HG03469 (cell line): ENCODE data around the gene MCRS1.

Source experiments
- ATAC-seq: cut with Tn5 transposase; IDR thresholded peaks from one replicate; pipeline ENCODE4 v1.9.1; 2021; ENCODE audit warnings: mild to moderate bottlenecking, moderate library complexity, moderate number of reproducible peaks; ENCODE audit not compliant: unreplicated experiment

The MCRS1 gene

DNA sequence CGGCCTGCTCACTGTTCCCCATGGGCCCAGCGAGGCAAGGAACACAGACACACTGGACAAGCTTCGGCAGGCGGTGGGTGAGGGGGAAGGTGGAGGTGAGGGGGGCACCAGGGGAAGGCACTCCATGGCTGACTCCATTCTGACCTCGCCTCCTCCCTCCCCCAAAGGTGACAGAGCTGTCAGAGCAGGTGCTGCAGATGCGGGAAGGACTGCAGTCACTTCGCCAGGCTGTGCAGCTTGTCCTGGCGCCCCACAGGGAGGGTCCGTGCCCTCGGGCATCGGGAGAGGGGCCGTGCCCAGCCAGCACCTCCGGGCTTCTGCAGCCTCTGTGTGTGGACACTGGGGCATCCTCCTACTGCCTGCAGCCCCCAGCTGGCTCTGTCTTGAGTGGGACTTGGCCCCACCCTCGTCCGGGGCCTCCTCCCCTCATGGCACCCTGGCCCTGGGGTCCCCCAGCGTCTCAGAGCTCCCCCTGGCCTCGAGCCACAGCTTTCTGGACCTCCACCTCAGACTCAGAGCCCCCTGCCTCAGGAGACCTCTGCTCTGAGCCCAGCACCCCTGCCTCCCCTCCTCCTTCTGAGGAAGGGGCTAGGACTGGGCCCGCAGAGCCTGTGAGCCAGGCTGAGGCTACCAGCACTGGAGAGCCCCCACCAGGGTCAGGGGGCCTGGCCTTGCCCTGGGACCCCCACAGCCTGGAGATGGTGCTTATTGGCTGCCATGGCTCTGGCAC, 10.6 kb downstream of the MCRS1 start:
- no peak for ATAC-seq

DNA sequence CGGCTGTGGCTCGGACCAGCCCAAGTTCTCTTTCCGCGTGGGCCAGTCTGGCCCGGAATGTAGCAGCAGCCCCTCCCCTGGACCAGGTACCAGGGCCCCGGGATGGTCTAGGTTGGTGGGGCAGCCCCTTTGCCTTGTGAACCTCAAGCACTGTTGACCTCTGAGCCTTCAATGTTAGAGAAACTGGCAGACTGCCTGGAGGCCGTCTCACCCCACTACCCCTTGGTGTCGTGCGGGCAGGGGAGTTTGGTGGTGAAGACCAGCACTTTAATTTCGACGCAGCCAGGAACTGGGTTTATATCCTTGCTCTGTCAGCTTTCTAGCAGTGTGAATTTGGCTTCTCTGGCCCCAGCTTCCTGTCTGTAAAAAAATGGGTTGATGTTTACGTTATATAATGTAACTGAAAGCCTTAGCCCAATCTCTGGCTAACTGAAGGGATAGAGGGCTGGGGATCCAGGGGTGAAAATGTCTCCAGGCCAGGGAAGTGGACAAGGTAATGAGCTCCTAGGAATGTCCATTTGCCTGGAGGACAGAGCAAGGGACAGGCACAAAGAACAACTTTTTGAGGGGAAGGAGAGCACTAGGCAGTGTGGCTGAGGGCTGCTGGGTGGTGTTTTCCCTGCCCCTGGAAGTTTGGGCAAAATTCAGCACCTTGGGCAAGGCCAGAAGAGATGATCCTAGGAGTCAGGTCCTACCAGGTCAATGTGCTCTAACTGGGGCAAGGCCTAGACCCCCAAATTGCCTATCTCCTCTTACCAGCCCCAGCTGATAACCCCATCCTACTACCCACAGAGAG, 11.4 kb downstream of the MCRS1 start:
- ATAC-seq: no peak

DNA sequence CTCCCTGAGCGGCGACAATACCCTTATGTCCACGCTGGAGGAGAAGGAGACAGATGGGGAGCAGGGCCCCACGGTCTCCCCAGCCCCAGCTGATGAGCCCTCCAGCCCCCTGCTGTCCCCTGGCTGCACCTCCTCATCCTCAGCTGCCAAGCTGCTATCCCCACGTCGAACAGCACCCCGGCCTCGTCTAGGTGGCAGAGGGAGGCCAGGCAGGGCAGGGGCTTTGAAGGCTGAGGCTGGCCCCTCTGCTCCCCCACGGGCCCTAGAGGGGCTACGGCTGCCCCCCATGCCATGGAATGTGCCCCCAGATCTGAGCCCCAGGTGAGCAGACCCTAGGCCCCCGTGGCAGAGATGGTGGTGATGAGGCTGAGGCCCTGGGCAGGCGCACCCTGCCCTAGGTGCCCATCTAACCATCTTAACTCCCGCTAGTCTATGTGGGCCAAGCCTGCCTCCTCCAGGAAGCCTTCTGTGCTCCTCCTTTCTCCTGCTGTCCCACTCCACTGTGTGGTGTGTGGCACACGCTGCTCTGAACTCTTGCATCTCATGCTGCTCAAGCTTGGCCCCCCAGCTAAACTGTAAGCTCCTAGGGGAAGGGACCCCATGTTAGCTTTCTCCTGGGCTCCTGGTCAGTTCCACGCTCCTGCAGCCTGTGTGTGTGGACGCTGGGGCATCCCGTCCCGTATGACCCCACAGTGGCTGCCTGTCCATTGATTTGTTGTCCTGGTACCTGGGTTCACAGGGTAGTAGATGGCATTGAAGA, 12.1 kb downstream of the MCRS1 start:
- ATAC-seq: no peak

DNA sequence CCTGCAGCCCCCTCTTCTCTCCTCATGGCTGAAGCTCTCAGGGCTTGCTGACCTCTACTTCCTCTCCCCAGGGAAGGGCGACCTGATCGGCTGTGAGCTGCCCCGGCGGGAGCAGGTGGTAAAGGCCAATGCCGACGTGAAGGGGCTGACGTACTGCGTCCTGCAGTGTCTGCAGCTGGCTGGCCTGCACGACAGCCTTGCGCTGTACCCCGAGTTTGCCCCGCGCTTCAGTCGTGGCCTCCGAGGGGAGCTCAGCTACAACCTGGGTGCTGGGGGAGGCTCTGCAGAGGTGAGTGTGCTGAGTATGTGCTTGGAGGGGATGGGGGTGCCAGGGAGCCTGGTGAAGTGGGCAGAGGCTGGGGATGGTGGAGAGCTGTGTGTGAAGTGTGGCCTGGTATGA, 13.7 kb downstream of the MCRS1 start:
- ATAC-seq: no peak

DNA sequence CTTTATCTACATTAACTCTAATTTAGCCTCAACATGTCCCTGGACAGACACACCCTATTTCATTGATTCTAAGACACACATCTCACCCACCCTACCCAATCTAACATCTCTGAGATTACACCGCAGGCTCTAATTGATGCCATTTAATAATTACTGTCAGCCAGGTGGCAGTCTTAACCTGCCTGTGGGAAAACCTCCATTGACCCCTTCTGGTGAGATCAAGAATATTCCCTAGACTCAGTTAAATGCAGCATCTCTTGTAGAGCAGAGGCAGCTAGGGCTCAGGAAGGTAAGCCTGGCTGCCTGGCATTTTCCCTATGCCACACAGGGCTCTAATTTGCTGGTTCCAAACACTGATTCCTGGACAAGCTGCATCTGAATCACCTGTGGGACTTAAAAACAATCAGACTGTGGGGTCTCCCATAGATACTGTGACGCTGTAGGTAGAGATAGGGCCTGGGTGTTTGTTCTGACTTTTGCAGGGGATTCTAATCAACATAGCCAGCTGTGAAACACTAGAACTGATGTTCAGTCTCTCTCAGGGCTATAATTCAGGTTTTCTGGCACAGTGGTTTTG, 14.3 kb downstream of the MCRS1 start:
- no peak for ATAC-seq

DNA sequence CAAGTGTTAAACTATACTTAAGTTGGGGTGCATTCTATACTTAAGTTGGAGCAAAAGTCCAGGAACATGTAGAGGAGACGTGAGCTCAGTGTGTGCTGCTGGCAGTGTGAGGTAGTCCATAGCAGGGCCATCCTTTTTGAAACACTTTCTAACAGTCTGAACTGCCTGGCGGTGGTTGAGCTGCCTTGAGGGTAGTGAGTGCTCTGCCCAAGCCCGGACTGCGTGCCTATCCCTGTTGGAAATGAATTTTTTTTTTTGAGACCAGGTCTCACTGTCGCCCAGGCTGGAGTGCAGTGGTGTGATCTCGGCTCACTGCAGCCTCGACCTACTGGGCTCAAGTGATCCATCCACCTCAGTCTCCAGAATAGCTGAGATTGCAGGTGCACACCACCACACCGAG, 15.0 kb downstream of the MCRS1 start:
- ATAC-seq: no peak

DNA sequence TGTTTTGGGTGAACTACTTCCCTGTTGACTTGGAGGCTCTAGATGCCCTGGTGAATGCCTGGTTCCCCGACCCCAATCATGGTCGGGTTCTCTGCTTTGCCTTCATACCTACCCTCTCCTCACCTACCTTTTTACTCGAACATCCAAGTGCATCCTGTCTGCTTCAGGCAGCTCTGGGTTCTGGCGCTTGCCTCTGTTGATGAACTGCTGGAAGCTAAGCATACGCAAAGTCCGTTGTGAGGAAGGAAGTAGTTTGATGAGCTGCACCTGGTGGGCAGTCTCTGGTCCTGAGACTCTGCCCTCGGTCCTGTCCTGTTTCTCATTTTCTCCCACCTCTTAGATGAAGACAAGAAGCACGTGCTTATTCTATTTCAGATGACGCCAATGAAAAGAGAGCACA, 15.5 kb downstream of the MCRS1 start:
- ATAC-seq: no peak

DNA sequence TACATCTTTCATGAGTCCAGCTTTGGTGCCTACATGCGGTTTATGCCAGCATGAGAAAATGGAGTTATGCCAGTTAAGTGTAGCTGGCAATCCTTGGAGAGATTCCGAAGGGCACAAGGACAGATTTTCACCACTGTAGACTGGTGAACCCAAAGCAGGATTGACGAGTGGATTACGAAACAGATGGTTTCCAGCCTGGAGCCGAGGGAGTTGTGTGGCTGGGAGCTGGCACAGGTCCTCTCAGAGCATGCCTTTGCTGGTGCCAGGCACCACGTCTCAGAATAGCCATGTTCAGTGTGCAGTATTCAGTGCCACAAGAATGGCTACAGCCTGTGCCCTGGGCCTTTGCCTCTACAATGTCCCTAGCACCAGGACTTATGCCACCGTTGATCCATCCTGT, 15.9 kb downstream of the MCRS1 start:
- ATAC-seq: no peak

DNA sequence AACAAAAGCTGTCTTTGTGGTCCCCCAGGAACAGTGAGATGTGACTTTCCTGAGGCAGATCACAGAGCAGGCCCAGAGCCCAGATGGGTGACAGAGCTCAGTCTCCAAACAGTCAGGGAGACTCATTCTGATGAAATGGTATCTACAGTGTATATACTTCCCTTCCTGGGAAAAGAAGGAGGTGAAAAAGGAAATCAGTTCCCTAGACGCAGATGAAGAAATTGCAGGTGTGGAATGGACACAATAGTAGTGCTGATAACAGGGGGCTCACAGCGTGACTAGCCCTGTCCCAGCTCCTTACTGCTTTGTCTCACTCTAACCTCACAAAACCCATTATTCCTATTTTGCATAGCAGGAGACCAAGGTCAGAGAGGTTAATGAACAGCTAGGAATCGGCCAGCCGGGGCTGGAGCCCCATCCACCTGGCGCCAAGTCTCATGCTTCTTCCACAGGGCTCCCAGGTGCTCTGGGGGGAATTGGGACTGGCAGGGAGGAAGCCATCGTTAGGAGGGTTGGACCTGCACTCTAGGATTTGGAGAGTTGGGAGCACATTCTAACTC, 17.2 kb downstream of the MCRS1 start:
- no peak for ATAC-seq

DNA sequence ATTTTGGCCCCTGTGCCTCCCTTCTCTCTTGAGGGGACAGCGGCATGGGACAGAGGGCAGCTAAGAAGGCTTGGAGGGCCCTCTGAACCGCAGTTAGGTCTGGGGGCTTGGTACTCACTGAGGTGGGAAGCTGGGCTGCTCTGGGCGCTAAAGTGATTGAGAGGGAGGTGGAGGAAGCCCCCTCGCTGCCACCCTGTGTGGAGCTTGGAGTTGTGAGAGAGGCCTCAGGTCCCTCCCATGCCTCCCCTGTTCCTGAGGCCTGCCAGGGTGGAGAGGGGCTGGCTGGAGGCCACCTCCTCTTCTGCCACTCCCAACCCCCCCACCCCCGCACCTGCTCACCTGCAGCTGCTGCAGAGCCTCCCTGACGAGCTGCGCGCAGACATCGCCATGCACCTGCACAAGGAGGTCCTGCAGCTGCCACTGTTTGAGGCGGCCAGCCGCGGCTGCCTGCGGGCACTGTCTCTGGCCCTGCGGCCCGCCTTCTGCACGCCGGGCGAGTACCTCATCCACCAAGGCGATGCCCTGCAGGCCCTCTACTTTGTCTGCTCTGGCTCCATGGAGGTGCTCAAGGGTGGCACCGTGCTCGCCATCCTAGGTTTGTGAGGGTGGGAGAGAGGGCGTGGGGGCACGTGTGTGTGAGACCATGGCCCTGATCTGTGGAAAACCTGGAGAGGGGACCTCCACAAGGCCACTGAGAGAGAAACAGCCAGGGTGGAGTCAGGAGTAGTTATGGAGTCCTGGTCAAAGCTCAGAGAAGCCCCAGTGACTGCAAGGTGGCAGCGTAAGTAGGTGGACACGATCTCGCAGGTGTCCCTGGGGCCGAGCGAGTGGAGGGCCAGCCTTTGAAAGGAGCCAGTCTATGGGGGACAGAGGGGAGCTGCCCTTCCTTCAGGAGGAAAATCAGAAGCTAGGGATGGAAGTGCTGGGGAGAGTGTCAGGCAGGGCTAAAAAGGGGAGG, 17.9 kb downstream of the MCRS1 start:
- ATAC-seq: no peak

DNA sequence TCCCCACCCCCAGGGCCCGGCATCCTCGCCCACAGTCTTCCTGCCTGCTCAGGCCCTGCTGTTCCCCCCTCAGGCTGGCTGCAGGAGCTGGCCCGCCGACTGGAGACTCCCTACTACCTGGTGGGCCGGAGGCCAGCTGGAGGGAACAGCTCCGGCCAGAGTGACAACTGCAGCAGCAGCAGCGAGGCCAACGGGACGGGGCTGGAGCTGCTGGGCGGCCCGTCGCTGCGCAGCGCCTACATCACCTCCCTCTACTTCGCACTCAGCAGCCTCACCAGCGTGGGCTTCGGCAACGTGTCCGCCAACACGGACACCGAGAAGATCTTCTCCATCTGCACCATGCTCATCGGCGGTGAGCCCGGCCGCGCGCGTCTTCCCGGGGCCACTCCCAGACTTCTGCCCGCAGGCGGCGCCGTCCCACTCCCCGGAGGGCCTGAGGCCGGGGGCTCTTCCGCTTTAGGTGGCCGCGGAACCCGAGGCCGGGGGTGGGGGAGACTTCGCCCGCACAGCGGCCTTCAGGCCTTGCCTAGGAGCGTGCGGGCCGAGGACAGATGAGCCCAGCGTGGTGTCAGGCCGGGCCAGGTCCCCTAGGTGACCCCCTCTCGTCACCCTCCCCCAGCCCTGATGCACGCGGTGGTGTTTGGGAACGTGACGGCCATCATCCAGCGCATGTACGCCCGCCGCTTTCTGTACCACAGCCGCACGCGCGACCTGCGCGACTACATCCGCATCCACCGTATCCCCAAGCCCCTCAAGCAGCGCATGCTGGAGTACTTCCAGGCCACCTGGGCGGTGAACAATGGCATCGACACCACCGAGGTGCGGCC, 18.9 kb downstream of the MCRS1 start:
- no peak for ATAC-seq

DNA sequence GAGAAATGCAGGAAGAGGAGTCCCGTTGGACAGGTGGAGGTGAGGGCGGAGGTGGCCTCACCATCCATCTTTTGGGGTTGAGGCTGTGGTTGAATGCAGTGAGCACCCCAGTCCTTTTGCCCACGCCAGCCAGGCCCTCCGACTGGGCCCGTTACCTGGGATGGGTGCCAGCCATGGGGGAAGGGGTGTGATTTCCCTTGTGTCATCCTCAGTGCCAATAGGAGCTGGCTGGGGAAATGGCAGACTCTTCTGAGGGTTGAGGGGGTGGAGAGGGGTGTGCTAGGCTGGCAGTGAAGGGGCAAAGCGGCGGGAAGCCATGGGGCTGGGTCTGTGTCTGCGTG, 19.5 kb downstream of the MCRS1 start:
- no peak for ATAC-seq

DNA sequence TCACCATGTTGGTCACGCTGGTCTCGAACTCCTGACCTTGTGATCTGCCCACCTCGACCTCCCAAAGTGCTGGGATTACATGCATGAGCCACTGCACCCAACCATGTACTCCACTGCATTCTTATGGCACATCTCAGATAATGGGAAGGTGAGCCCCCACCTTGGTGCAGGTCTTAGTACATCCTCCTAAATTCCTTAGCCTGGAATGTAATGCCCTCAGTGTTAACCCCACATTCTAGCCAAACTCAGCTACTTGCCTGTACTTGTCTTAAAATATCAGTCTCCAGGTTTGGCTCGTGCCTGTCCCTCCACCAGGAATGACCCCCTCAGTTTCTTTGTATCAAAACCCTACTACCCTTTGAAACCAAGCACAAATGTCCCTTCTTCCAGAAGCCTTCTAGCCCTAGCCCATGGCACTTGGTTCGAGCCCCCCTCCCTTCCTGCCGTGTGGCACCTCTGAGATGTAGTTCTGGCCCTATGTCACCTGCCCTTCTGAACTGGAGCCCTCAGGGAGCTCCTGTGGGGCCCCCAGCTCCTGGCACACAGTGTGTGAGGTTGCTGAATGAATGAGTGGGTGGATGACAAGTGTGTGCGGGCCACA, 20.8 kb downstream of the MCRS1 start:
- no peak for ATAC-seq

DNA sequence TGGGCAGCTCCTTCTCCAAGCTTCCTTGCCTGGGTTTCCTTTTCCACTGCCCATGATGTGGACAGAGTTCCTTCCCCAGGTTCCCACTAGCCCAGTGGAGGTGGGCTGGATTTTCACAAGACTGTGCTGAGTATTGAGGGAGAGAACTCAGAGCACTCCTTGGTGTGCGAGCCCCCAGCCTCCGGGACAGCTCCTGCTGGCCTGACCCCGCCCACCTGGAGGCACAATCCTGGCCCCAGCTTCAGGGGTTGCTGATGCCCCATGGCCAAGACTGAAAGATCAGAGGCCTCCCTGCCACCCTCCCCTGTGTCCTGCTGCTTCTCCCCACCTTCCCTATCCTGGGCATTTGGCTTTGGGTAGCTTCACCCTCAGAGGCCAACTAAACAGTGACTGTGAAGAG, 21.5 kb downstream of the MCRS1 start:
- ATAC-seq: no peak

DNA sequence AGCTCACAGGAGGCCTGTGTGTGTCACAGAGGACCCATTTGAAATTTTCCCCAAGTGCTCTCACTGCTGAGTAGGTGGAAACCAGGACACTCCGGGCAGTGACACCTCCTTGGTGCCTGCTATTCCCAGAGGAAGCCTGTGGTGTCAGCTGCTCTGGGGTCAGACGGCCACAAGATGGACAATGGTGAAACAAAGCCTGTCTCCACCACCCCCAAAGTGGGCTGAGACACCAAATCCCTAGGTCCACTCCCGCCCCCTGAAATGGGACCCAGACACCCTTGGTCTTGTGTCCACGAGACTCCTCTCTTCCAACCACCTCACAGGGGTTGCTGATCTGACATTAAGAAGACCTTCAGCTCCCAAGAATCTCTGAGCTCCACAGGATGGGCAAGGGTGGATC, 22.1 kb downstream of the MCRS1 start:
- no peak for ATAC-seq

DNA sequence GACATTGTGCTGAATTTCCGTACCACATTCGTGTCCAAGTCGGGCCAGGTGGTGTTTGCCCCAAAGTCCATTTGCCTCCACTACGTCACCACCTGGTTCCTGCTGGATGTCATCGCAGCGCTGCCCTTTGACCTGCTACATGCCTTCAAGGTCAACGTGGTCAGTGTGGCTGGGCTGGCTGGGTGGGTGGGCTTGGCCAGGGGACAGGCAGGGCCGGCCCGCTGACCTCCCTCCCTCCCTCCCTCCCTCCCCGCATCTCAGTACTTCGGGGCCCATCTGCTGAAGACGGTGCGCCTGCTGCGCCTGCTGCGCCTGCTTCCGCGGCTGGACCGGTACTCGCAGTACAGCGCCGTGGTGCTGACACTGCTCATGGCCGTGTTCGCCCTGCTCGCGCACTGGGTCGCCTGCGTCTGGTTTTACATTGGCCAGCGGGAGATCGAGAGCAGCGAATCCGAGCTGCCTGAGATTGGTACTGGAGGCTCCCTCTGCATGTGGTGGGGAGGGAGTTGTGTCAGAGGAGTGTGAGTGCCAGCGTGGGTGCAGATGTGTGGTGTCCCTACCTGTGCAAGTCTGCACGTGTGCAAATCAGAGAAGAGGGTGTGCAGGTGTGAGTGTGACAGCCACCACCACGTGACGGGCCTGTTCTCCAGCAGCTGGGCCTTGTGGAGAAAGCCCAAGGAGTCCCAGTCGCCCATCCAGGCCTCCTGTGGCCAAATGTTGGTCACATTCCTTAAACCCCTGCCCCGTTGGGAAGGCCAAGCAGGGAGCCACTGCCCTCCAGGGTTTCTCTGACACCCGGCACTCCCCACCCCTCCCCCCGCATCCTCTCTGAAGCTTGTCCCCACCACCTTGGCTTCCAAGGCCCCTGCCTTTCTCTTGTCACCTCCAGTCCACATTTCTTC, 23.8 kb downstream of the MCRS1 start:
- no peak for ATAC-seq

DNA sequence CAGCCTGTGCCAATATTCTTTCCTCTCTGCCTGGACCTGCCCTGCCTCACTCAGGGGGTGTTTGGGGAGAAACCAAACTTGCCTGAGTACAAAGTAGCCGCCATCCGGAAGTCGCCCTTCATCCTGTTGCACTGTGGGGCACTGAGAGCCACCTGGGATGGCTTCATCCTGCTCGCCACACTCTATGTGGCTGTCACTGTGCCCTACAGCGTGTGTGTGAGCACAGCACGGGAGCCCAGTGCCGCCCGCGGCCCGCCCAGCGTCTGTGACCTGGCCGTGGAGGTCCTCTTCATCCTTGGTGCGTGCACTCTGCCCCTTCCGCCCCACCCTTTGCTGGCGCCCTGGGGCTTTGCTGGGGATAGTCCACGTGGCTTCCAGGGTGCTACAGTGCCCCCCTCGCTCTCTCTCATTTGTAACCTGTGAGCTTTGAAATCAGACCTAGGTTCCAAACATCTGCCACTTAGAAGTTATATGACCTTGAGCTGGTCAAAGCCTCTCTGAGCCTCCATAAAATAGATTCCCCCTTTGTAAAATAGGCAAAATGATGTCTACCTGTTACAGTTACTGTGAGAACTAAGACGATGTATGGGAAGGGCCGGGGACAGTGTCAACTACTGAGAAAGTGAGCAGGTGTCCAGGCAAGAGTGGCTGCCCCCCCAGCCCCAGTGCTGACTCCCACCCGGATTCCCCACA, 24.6 kb downstream of the MCRS1 start:
- ATAC-seq: no peak
